ENCODE results near the gene AQP1.

The AQP1 gene

GRCh38 chr7:30884881-30885280 is 26.8 kb upstream of the AQP1 start:
- DNase-seq (ENCODE audit: low read depth) = no peak

GRCh38 chr7:30886608-30887011 is 25.0 kb upstream of the AQP1 start:
- DNase-seq (ENCODE audit: low read depth) = no peak

GRCh38 chr7:30887464-30887872 is 24.2 kb upstream of the AQP1 start:
- DNase-seq (ENCODE audit: low read depth) = no peak

GRCh38 chr7:30888747-30889146 is 22.9 kb upstream of the AQP1 start:
- DNase-seq (ENCODE audit: low read depth) = no peak

GRCh38 chr7:30890226-30890625 is 21.4 kb upstream of the AQP1 start:
- DNase-seq (ENCODE audit: low read depth) = no peak

- no peak for DNase-seq (ENCODE audit: low read depth)
These were observed 18.3 kb upstream of the AQP1 start for GRCh38 chr7:30893357-30893756.

- DNase-seq (ENCODE audit: low read depth) = no peak
These were observed 17.6 kb upstream of the AQP1 start for GRCh38 chr7:30894009-30894408.

GRCh38 chr7:30894866-30895605 is 16.6 kb upstream of the AQP1 start:
- no peak for DNase-seq (ENCODE audit: low read depth)

GRCh38 chr7:30896036-30896435 is 15.6 kb upstream of the AQP1 start:
- no peak for DNase-seq (ENCODE audit: low read depth)

- DNase-seq (ENCODE audit: low read depth) = no peak
These were observed 14.6 kb upstream of the AQP1 start for GRCh38 chr7:30896783-30897637.

- no peak for DNase-seq (ENCODE audit: low read depth)
These were observed 13.9 kb upstream of the AQP1 start for GRCh38 chr7:30897770-30898169.

- DNase-seq (ENCODE audit: low read depth) = no peak
These were observed 13.2 kb upstream of the AQP1 start for GRCh38 chr7:30898411-30898810.

- no peak for DNase-seq (ENCODE audit: low read depth)
These were observed 12.6 kb upstream of the AQP1 start for GRCh38 chr7:30899066-30899465.

- DNase-seq (ENCODE audit: low read depth) = no peak
These were observed 12.0 kb upstream of the AQP1 start for GRCh38 chr7:30899630-30900029.

- no peak for DNase-seq (ENCODE audit: low read depth)
These were observed 11.6 kb upstream of the AQP1 start for GRCh38 chr7:30900053-30900452.

GRCh38 chr7:30900803-30901362 is 10.8 kb upstream of the AQP1 start:
- DNase-seq (ENCODE audit: low read depth) = no peak

GRCh38 chr7:30901856-30902255 is 9.8 kb upstream of the AQP1 start:
- DNase-seq (ENCODE audit: low read depth) = no peak

- no peak for DNase-seq (ENCODE audit: low read depth)
These were observed 9.2 kb upstream of the AQP1 start for GRCh38 chr7:30902466-30902865.

- DNase-seq (ENCODE audit: low read depth) = no peak
These were observed 8.5 kb upstream of the AQP1 start for GRCh38 chr7:30903146-30903545.

GRCh38 chr7:30904561-30904960 is 7.1 kb upstream of the AQP1 start:
- DNase-seq (ENCODE audit: low read depth) = no peak

GRCh38 chr7:30905078-30906012 is 6.3 kb upstream of the AQP1 start:
- no peak for DNase-seq (ENCODE audit: low read depth)

GRCh38 chr7:30906014-30906413 is 5.6 kb upstream of the AQP1 start:
- DNase-seq (ENCODE audit: low read depth) = no peak

All from stimulated activated CD8-positive, alpha-beta memory T cell treated with anti-CD3 and anti-CD28 coated beads, Interleukin-4, amount 100 ng/mL, for 24 hours (primary cell).